Body of pancreas (tissue), 4 donors: ENCODE measurements around the gene CCM2. TPM values are rescaled to one million over a fixed set of nuclear protein-coding genes. Genes with fewer than 3 reads are reported as not detected.

Experiments
- ATAC-seq: fragments of 150-250 bp; one replicate; pipeline ENCODE4 v1.9.1; 2016
- DNase-seq, 4 donors: peaks; one replicate each; pipeline ENCODE4 v3.0.0-alpha.2; 2019
- H3K27ac ChIP-seq, 4 donors: fragments of 200-600 bp; sonication (generic); 1 replicate in 3 of 4; 2 replicates in 1 of 4; pipeline versions ENCODE4 v1.5.1 to v1.6.1; 2016 to 2019; ENCODE audit warnings: mild to moderate bottlenecking in 1 of 4, mixed read lengths in 1 of 4, moderate library complexity in 1 of 4
- H3K27me3 ChIP-seq, 2 donors: fragments of 200-600 bp; sonication (generic); one replicate each; pipeline ENCODE4 v1.6.0; 2016; ENCODE audit warnings: mild to moderate bottlenecking in 1 of 2
- H3K36me3 ChIP-seq, 2 donors: fragments of 200-600 bp; sonication (generic); replicated peaks in 1 of 2; 2 replicates each; pipeline ENCODE4 v1.5.1; 2016; ENCODE audit warnings: low read depth in 2 of 2; ENCODE audit not compliant: insufficient read depth in 1 of 2
- H3K4me1 ChIP-seq: fragments of 200-600 bp; sonication (generic); one replicate; pipeline ENCODE4 v1.6.0; 2016
- H3K4me3 ChIP-seq, 2 donors: fragments of 200-600 bp; sonication (generic); 1 replicate in 1 of 2; 2 replicates in 1 of 2; pipeline ENCODE4 v1.5.1; 2016 to 2019
- H3K9me3 ChIP-seq, 3 donors: fragments of 200-600 bp; sonication (generic); 1 replicate in 2 of 3; 2 replicates in 1 of 3; pipeline ENCODE4 v1.5.1; 2016
- CTCF ChIP-seq, 7 experiments: fragments of 450-650 bp in 4 of 7; fragments of 200-600 bp in 3 of 7; sonication (generic) in 3 of 7; IDR thresholded peaks; one replicate each; pipeline ENCODE4 v1.5.1; 2016 to 2019; ENCODE audit warnings: antibody characterized with exemption in 7 of 7
- POLR2A ChIP-seq, 3 donors: fragments of 450-650 bp; IDR thresholded peaks; one replicate each; pipeline ENCODE4 v1.6.1; 2016; ENCODE audit warnings: antibody characterized with exemption in 3 of 3, mild to moderate bottlenecking in 2 of 3
- WGBS, 2 donors: methylation state at CpG; one replicate each; pipeline ENCODE4 v1.1.5; 2017; 5-methylcytosine and 5-hydroxymethylcytosine counted together
- intact Hi-C: fragments of 100-400 bp; cut with DNase I; formaldehyde crosslinking; loops from one replicate; pipeline ENCODE4 v1.15.1; 2023
- total RNA-seq, 2 donors: library from RNA; depleted of rRNA; stranded (reverse); fragments of >200 nt; gene quantifications; one replicate each; pipeline ENCODE4 v1.1.0, GENCODE V29; 2016

Gene CCM2
- total RNA-seq, 2 donors from 2014 or later: 19.4 to 22.3 TPM

- ATAC-seq (no peak), DNase-seq (no peak)
- H3K36me3 ChIP-seq: peaks cover 4 to 15% of the 10 kb centered on the region in 2 donors
- H3K9me3 ChIP-seq: no peaks in the 10 kb centered on the region
- H3K27ac ChIP-seq: peak overlapping the region in 3 of 4 donors; percentile 87 to 96 (median 93)
- H3K4me1 ChIP-seq: peaks cover 40% of the 10 kb centered on the region
- intact Hi-C loops: no loop called here
- peak overlapping the region in 1 of 2 donors; percentile 13 for H3K4me3 ChIP-seq
- 69 to 74% methylated on average over 6 of the region's 6 CpGs for WGBS, 2 donors
- TF ChIP-seq CTCF (IDR thresholded peaks at IDR 0.05) (no peak), POLR2A (IDR thresholded peaks at IDR 0.05) (no peak)
- no peaks in the 10 kb centered on the region for H3K27me3 ChIP-seq
Measured at GRCh38 chr7:44985033-44985695, 14.8 kb upstream of the CCM2 start.

- 9 to 24% methylated on average over 8 of the region's 8 CpGs for WGBS, 2 donors
- Histone ChIP-seq H3K9me3 (no peaks in the 10 kb centered on the region), H3K27ac (peak overlapping the region; percentile 68 to 96 (median 90)), H3K4me3 (peak overlapping the region; percentile 13 to 42), H3K4me1 (peaks cover 47% of the 10 kb centered on the region), H3K27me3 (no peaks in the 10 kb centered on the region), H3K36me3 (peaks cover 4 to 15% of the 10 kb centered on the region in 2 donors)
- intact Hi-C loops: no loop called here
- TF ChIP-seq CTCF (IDR thresholded peaks at IDR 0.05) (no peak), POLR2A (IDR thresholded peaks at IDR 0.05) (no peak)
- DNase-seq (no peak), ATAC-seq (peak; percentile 35)
Measured at GRCh38 chr7:44985900-44986217, 14.1 kb upstream of the CCM2 start.

GRCh38 chr7:44986218-44987053 lies 13.6 kb upstream of the CCM2 start:
- ATAC-seq (peak; percentile 98), DNase-seq (peak; percentile 93 to 95 (median 94))
- Histone ChIP-seq H3K4me1 (peaks cover 50% of the 10 kb centered on the region), H3K27ac (peak overlapping the region; percentile 68 to 96 (median 90)), H3K27me3 (no peaks in the 10 kb centered on the region), H3K4me3 (peak overlapping the region; percentile 13 to 45), H3K9me3 (no peaks in the 10 kb centered on the region), H3K36me3 (peaks cover 4 to 15% of the 10 kb centered on the region in 2 donors)
- intact Hi-C loops: no loop called here
- peak in 2 of 7 experiments; percentile 4 to 22 for TF ChIP-seq CTCF (IDR thresholded peaks at IDR 0.05)
- TF ChIP-seq POLR2A (IDR thresholded peaks at IDR 0.05): peak; percentile 86 to 95 (median 94)
- WGBS, 2 donors: 1 to 5% methylated on average over 18 to 68 of the region's 68 CpGs

- H3K27me3 ChIP-seq: no peaks in the 10 kb centered on the region
- H3K36me3 ChIP-seq: peaks cover 3 to 12% of the 10 kb centered on the region in 2 donors
- DNase-seq (no peak), ATAC-seq (no peak)
- no peak overlapping the region for H3K4me3 ChIP-seq
- TF ChIP-seq CTCF (IDR thresholded peaks at IDR 0.05): no peak
- no peak for TF ChIP-seq POLR2A (IDR thresholded peaks at IDR 0.05)
- WGBS, 2 donors: 89 to 92% methylated on average over 7 of the region's 7 CpGs
- no peaks in the 10 kb centered on the region for H3K9me3 ChIP-seq
- peak overlapping the region in 2 of 4 donors; percentile 93 to 96 for H3K27ac ChIP-seq
- intact Hi-C loops: no loop called here
- peaks cover 50% of the 10 kb centered on the region for H3K4me1 ChIP-seq
Measured at GRCh38 chr7:44987457-44987856, 12.5 kb upstream of the CCM2 start.
